Measurements from ENCODE around the gene APOBEC3A.

DNA sequence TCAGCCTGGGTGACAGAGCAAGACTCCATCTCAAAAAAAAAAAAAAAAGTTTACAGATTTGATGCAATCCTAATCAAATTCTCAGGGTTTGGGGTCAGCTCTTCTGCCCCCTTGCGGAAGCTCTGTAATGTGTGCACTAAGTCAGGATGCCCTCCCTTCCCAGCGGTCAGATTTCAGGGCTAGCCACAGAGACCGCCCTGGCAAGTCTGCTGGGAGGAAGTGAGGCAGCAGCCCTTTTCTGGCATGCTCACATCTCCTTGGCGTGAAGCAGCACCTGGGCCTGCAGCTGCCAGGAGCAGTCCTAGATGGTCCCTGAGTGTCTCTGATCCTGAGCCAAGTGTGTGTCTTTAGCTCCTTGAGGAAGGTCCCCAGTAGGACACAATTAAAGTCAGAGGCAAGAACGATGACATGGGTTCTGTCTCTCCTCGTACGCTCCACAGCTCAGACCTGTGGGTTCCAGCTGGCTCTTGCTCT, 45.8 kb downstream of the APOBEC3A start:
- TF ChIP-seq, protein P1, sequence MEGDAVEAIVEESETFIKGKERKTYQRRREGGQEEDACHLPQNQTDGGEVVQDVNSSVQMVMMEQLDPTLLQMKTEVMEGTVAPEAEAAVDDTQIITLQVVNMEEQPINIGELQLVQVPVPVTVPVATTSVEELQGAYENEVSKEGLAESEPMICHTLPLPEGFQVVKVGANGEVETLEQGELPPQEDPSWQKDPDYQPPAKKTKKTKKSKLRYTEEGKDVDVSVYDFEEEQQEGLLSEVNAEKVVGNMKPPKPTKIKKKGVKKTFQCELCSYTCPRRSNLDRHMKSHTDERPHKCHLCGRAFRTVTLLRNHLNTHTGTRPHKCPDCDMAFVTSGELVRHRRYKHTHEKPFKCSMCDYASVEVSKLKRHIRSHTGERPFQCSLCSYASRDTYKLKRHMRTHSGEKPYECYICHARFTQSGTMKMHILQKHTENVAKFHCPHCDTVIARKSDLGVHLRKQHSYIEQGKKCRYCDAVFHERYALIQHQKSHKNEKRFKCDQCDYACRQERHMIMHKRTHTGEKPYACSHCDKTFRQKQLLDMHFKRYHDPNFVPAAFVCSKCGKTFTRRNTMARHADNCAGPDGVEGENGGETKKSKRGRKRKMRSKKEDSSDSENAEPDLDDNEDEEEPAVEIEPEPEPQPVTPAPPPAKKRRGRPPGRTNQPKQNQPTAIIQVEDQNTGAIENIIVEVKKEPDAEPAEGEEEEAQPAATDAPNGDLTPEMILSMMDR (optimal IDR thresholded peaks at IDR 0.05 in 1 of 3, IDR thresholded peaks at IDR 0.05 in 1 of 3, conservative IDR thresholded peaks at IDR 0.05 in 1 of 3; ENCODE audit: extremely low read depth in 1 of 3, insufficient read depth in 2 of 3, low read length in 3 of 3), result peak; percentile 66 to 75 (median 73)
- no peak for TF ChIP-seq EZH2 (IDR thresholded peaks at IDR 0.05; ENCODE audit: low read length)

All from keratinocyte (primary cell).